HG02798 (cell line): Measurements from ENCODE around the gene SPAG16.

Experiments used
- ATAC-seq: cut with Tn5 transposase; IDR thresholded peaks from one replicate; pipeline ENCODE4 v1.9.1; 2021; ENCODE audit warnings: mild to moderate bottlenecking; ENCODE audit not compliant: unreplicated experiment, poor library complexity

The SPAG16 gene

GRCh38 chr2:214203744-214204289 is 919.6 kb downstream of the SPAG16 start:
- ATAC-seq, result peak; percentile 42

DNA sequence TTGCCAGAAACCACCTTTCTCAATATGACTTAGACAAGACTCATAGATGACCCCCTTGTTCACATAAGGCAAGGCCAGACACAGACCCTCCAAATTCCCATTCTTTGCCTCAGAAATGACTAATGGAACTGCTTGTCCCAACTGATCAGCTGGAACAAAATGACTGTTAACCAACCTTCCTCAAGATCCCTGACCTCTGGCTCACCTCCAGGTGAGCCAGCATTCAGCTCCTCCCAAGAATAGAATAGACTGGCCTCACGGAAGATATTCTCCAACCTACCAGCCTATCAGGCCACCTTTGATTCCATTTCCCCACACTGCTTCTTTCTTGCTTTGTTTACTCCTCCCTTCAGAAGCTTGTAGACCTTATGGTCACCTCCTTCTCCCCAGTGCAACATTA is 930.8 kb downstream of the SPAG16 start:
- ATAC-seq, result no peak

- ATAC-seq, result no peak
Observed at GRCh38 chr2:214217136-214217535, 932.9 kb downstream of the SPAG16 start.

- ATAC-seq, result no peak
Observed at GRCh38 chr2:214217599-214217998, 933.3 kb downstream of the SPAG16 start.

GRCh38 chr2:214220251-214220650 is 936.0 kb downstream of the SPAG16 start:
- no peak for ATAC-seq

GRCh38 chr2:214226061-214226460 is 941.8 kb downstream of the SPAG16 start:
- ATAC-seq, result no peak

DNA sequence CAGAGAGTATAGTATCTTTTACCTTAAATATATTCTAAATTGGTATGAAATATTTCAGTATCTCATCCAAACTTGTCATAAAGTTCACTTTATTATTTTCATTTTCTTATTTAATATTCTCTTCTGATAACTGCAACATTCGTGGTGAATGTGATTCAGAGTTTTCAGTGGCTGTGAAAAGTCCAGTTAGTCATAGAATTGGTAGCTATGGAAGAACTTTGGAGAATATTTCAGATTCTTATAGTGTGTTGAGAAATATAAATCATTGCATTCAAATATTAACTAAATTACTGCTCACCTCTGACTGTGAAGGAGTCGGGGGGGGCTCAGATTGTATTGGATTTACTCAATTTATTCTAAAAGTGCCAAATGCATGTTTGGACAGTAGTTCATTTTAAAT is 948.0 kb downstream of the SPAG16 start:
- ATAC-seq, result no peak

DNA sequence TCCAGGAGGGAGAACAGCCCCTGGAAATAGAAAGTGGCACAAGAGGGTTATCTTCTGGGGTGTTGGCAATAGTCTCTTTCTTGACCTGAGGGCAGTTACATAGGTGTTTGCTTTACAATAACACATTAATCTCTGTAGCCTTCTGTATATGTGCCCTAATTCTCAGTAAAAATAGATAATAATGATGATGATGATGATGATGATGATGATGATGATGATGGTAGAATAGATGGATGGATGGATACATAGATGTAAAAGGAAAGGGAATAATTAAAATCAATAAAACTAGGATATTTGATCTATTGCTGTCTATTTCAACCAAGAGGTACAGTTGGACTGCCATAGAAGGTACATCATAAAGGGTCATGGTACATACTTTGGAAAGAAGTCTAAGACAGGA is 948.9 kb downstream of the SPAG16 start:
- no peak for ATAC-seq

- no peak for ATAC-seq
Observed at GRCh38 chr2:214242797-214243196, 958.5 kb downstream of the SPAG16 start.

- ATAC-seq, result no peak
Observed at GRCh38 chr2:214244847-214245246, 960.6 kb downstream of the SPAG16 start.

GRCh38 chr2:214246417-214246816 is 962.2 kb downstream of the SPAG16 start:
- no peak for ATAC-seq

GRCh38 chr2:214247531-214247930 is 963.3 kb downstream of the SPAG16 start:
- ATAC-seq, result no peak

GRCh38 chr2:214255046-214255445 is 970.8 kb downstream of the SPAG16 start:
- no peak for ATAC-seq

GRCh38 chr2:214261683-214262082 is 977.4 kb downstream of the SPAG16 start:
- no peak for ATAC-seq

DNA sequence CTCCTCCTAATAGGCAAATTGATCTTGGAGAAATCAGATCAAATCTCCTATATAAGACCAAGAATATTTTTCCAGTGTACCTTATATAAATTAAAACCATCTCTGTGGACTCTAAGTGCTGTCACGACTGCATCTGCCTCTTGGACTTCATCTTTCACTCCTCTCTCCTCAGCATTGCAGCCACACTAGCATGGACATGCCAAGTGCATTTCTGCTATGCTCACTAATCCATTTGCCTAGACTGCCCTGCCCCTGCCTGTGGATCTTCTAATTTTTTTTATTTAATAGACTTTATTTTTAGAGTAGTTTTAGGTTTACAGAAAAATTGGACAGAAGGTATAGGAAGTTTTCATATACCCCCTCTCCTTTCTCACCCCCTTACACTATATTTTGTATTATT is 979.9 kb downstream of the SPAG16 start:
- ATAC-seq, result no peak

GRCh38 chr2:214265991-214266489 is 981.8 kb downstream of the SPAG16 start:
- ATAC-seq, result no peak

- no peak for ATAC-seq
Observed at GRCh38 chr2:214277880-214278279, 993.6 kb downstream of the SPAG16 start.

DNA sequence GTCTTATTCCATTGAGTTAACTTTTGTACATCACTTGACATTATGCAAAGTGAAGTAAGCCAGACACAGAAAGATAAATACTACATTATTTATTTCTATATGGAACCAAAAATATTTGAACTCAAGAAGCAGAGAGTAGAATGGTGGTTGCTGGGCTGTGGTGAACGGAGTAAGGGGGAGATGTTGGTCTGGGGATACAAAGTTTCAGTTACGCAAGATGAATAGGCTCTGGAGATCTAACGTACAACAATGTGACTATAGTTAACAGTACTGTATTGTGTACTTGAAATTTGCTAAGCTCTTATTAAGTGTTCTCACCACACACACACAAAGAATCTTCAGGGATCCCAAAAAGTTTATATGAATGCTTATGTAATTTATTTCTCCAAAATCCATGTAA is 1001.7 kb downstream of the SPAG16 start:
- no peak for ATAC-seq

GRCh38 chr2:214293593-214293992 is 1009.3 kb downstream of the SPAG16 start:
- ATAC-seq, result no peak

- no peak for ATAC-seq
Observed at GRCh38 chr2:214294426-214294825, 1010.2 kb downstream of the SPAG16 start.

DNA sequence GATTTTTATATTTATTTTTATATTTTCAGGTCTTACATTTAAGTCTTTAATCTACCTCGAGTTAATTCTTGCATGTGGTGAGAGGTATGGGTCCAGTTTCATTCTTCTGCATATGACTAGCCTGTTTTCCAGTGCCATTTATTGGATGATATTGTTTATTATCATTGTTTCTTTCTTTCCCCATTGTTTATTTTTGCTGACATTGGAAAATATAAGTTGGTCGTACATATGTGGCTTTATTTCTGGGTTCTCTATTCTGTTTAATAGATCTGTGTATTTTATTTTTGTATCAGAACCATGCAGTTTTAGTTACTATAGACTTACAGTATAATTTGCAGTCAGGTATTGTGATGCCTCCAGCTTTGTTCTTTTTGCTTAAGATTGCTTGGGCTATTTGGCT is 1013.2 kb downstream of the SPAG16 start:
- no peak for ATAC-seq

DNA sequence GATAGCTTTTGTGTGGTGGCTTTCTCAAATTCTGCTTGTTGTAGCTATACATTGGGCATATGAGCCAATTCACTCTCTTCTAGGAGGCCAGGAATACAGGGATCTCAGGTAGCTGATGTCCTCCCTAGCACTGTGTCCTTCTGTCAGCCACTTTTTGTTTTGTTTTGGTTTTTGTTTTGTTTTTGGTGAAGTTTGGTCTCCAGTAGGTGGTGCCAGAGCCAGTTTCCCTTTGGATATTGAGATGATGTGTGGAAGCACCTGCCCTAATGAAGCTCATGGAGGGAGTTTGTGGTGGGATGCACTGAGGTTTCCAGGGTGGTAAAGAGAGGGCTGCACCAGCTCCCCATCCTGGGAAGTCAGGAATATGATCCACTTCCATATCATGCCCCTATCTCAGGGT is 1026.1 kb downstream of the SPAG16 start:
- ATAC-seq, result peak; percentile 54
